ENCODE measurements around the gene RAVER1.

RAVER1 gene

DNA sequence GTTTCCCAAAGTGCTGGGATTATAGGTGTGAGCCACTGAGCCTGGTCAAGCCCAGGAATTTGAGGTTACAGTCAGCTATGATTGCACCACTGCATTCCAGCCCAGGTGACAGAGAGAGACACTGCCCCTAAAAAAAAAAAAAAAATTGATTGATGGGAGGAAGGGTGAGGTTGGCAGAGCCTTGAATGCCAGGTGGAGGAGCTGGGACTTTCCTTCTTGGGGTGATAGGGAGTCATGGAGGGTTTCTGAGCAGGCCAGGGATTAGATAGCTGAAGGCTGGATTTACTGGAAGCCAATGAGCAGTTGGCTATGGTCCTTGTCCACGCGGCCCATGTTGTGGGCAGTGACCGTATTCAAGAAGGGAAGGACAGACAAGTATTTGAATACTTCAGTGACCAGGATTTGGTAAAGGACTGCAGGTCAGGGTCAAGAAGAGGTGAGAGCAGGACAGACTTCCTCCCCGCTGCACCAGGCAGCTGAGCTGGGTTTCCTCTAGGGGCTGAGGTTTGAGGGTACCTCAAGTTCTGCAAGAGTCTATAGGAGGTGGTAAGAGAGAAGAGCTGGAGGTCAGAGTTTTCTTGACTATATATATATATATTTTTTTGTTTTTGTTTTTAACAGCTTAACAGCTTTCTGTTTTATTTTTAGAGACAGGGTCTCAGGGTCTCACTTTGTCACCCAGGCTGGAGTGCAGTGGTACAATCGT, 53.4 kb downstream of the RAVER1 start:
- Mint-ChIP-seq H3K9me3 (no peaks in the 10 kb centered on the region), H3K4me3 (no peak overlapping the region), H3K27ac (peak overlapping the region in 1 of 3 experiments; percentile 45), H3K4me1 (no peaks in the 10 kb centered on the region), H3K27me3 (ENCODE audit: low read depth) (peaks cover 19% of the 10 kb centered on the region), H3K36me3 (ENCODE audit: low read depth) (peaks cover 1% of the 10 kb centered on the region)
- TF ChIP-seq CTCF (IDR thresholded peaks at IDR 0.05; ENCODE audit: unreplicated experiment in 3 of 3) = no peak

DNA sequence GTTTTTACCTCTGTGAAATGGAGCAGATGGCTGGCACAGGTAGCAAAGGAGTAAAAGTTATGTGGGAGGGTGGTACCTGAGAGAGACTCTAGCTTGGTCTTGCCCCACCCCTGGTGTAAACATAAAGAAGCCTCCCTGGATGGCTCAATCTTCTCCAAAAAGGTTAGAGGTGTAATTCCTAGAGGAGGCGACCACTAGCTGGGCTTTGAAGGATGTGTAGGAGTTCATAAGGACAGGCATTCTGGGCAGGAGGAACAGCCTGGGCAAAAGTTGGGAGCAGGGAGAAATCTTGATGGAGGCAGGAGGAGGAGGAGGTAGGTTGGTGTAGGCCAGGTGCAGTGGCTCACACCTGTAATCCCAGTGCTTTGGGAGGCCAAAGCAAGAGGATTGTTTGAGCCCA, 54.4 kb downstream of the RAVER1 start:
- no peaks in the 10 kb centered on the region for H3K36me3 Mint-ChIP-seq (ENCODE audit: low read depth)
- H3K9me3 Mint-ChIP-seq = no peaks in the 10 kb centered on the region
- H3K27ac Mint-ChIP-seq = no peak overlapping the region
- no peak overlapping the region for H3K4me3 Mint-ChIP-seq
- no peak for TF ChIP-seq CTCF (IDR thresholded peaks at IDR 0.05; ENCODE audit: unreplicated experiment in 3 of 3)
- H3K27me3 Mint-ChIP-seq (ENCODE audit: low read depth) = peaks cover 28% of the 10 kb centered on the region
- H3K4me1 Mint-ChIP-seq = no peaks in the 10 kb centered on the region

- no peaks in the 10 kb centered on the region for H3K4me1 Mint-ChIP-seq
- no peaks in the 10 kb centered on the region for H3K36me3 Mint-ChIP-seq (ENCODE audit: low read depth)
- no peak for TF ChIP-seq CTCF (IDR thresholded peaks at IDR 0.05; ENCODE audit: unreplicated experiment in 3 of 3)
- H3K9me3 Mint-ChIP-seq = no peaks in the 10 kb centered on the region
- no peak overlapping the region for H3K4me3 Mint-ChIP-seq
- H3K27me3 Mint-ChIP-seq (ENCODE audit: low read depth) = peaks cover 33% of the 10 kb centered on the region
- H3K27ac Mint-ChIP-seq = no peak overlapping the region
Measured at GRCh38 chr19:10277795-10278589, 55.3 kb downstream of the RAVER1 start.

GRCh38 chr19:10274589-10274988, 58.7 kb downstream of the RAVER1 start:
- Mint-ChIP-seq H3K4me3 (no peak overlapping the region), H3K36me3 (ENCODE audit: low read depth) (no peaks in the 10 kb centered on the region), H3K27me3 (ENCODE audit: low read depth) (peaks cover 62% of the 10 kb centered on the region), H3K4me1 (no peaks in the 10 kb centered on the region), H3K9me3 (no peaks in the 10 kb centered on the region), H3K27ac (peak overlapping the region in 1 of 3 experiments; percentile 58)
- no peak for TF ChIP-seq CTCF (IDR thresholded peaks at IDR 0.05; ENCODE audit: unreplicated experiment in 3 of 3)

DNA sequence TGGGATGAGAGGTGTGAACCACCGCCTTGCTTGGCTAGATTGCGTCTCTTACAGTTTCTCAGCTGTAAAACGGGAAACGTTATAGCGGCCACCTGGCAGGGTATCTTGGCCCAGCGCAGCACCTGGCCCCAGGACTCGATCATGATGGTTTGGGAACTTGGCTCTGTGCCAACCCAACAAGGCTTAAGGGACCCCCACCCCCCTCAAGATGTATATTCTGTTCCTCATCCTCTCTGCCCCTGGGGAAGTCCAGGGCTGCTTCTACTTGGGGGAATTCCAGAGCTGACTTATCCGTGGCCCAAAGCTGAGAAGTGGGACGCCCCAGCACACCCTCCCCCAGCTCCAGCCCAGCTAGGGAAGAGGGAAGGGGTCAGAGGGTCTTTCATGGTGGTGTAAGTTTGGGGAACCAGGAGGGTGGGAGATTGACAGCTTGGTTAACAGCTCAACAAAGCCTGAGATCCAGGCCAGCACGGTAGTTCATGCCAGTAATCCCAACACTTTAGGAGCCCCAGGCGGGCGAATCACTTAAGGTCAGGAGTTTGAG, 61.7 kb downstream of the RAVER1 start:
- Mint-ChIP-seq H3K27ac (no peak overlapping the region), H3K4me1 (no peaks in the 10 kb centered on the region), H3K9me3 (no peaks in the 10 kb centered on the region), H3K36me3 (ENCODE audit: low read depth) (no peaks in the 10 kb centered on the region), H3K27me3 (ENCODE audit: low read depth) (peaks cover 79% of the 10 kb centered on the region), H3K4me3 (peak overlapping the region in 2 of 3 experiments; percentile 41 to 62)
- TF ChIP-seq CTCF (IDR thresholded peaks at IDR 0.05; ENCODE audit: unreplicated experiment in 3 of 3) = no peak
